ENCODE data around the gene GTF2H2.
"Not testable (repeated sequence)": the region's sequence is repeated elsewhere in the genome, so short reads cannot be mapped to it uniquely, and the experiment has no call there.

Gene GTF2H2
- total RNA-seq: 0.97 to 4.2 (median 2.9) reads per million in 3 donors

DNA sequence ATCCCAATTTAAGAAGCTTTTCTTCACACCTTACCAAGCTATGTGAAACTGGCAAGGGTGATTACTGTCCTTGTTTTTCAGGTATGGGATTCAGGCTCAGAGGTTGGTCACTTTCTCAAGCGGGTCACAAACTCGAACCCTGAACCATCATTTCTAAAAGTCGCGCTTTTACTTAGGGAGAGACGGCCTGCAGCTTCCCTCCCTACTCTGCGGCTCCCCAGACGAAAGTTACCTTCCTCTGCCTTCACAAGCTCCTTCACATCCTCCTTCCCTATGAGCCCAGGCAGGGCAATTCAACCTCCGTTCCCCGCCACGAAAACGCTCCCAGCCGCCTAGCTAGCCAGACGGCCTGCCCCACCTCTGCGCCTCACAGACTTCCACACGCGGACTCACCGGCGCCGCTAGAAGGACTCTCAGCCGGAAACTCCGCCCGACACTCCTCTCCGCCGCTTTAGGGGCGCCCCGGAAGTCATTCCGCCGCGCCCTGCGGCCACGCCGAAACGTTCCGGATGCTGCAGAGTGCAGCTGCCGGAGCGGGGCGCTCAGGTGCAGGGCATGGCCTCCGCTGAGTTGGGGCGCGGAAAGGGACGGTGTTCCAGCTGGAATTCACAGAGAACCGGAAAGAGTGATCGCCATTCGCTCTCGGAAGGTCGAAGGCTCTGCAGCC lies at the start of gene GTF2H2:
Gene GTF2H2 (minus strand): TSS at position 415 of the 667 bp plus-strand sequence. CDS start 4,913 bp downstream, outside the sequence.
- DNase-seq; H3K36me3 ChIP-seq (ENCODE audit: control insufficient read depth, insufficient read depth, low read length); H3K27ac ChIP-seq (ENCODE audit: insufficient read depth, low read length, poor library complexity, severe bottlenecking); H3K4me3 ChIP-seq (ENCODE audit: insufficient read depth, low read depth, low read length, poor library complexity, severe bottlenecking); H3K9me3 ChIP-seq (ENCODE audit: control insufficient read depth, low read length); H3K4me1 ChIP-seq (ENCODE audit: control insufficient read depth, insufficient read depth, low read length, poor library complexity, severe bottlenecking); H3K27me3 ChIP-seq (replicated peaks; ENCODE audit: control insufficient read depth, insufficient read depth, low read length, poor library complexity, severe bottlenecking): not testable (repeated sequence)

DNA sequence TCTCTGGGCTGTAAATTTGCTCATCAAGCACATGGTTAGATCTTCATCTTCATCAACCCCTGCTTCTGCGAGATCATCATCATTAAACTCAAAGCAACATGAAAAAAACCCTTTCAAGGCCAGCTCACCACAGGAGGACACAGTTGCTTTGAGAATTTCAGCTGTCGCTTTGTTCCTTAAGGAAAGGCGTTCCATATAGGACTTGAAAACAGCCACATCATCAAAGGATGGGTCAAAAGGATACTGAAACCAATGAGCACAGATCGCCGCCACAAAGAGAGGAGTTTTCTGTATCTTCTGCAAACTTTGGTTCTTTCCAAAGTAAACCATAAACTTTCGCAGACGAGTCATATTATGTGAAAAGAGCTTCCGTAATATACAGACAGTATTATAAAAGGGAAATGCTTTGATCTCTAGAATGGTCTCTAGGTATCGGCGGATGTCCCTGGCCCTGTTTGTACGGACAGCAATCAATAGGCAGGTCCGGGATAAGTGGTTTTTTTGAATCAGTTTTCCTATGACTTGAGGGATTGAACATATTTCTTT lies 42.3 kb upstream of the GTF2H2 start:
- DNase-seq; H3K27me3 ChIP-seq (replicated peaks; ENCODE audit: control insufficient read depth, insufficient read depth, low read length, poor library complexity, severe bottlenecking); H3K36me3 ChIP-seq (ENCODE audit: control insufficient read depth, insufficient read depth, low read length); H3K4me3 ChIP-seq (ENCODE audit: insufficient read depth, low read depth, low read length, poor library complexity, severe bottlenecking); H3K27ac ChIP-seq (ENCODE audit: insufficient read depth, low read length, poor library complexity, severe bottlenecking); H3K9me3 ChIP-seq (ENCODE audit: control insufficient read depth, low read length); H3K4me1 ChIP-seq (ENCODE audit: control insufficient read depth, insufficient read depth, low read length, poor library complexity, severe bottlenecking): not testable (repeated sequence)

DNA sequence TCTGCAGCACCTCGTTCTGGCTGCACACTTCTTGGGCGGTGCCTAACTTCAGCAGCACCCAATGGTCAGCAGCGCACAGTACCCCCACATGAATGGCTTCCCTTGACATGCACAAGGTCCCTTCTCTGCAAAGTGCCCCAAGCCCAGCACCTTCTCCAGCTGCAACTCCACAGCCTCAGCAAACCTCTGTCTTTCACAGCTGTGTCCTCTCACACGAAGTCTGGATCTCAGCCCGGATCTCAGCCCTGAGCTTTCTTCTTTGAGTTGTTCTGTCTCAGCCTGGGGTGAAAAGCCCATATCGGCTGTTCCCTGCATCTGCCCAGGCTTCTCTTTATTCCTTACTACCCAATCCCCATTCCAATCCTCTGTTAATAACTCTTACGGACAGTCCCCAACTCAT lies 32.5 kb upstream of the GTF2H2 start:
- DNase-seq; H3K9me3 ChIP-seq (ENCODE audit: control insufficient read depth, low read length); H3K4me1 ChIP-seq (ENCODE audit: control insufficient read depth, insufficient read depth, low read length, poor library complexity, severe bottlenecking); H3K27me3 ChIP-seq (replicated peaks; ENCODE audit: control insufficient read depth, insufficient read depth, low read length, poor library complexity, severe bottlenecking); H3K4me3 ChIP-seq (ENCODE audit: insufficient read depth, low read depth, low read length, poor library complexity, severe bottlenecking); H3K27ac ChIP-seq (ENCODE audit: insufficient read depth, low read length, poor library complexity, severe bottlenecking); H3K36me3 ChIP-seq (ENCODE audit: control insufficient read depth, insufficient read depth, low read length): not testable (repeated sequence)

DNA sequence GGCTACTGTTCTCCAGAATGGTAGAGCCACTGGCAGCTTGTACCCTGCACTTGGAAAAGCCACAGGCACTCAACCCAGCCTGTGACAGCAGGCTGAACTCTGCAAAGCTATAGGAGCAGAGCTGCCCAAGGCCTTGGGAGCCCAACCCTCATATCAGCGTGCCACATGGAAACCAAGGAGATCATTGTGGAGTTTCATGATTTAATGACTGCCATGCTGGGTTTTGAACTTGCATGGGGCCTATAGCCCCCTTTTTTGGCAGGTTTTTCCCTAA lies 30.4 kb upstream of the GTF2H2 start:
- H3K27me3 ChIP-seq (replicated peaks; ENCODE audit: control insufficient read depth, insufficient read depth, low read length, poor library complexity, severe bottlenecking); H3K4me1 ChIP-seq (ENCODE audit: control insufficient read depth, insufficient read depth, low read length, poor library complexity, severe bottlenecking); DNase-seq; H3K36me3 ChIP-seq (ENCODE audit: control insufficient read depth, insufficient read depth, low read length); H3K4me3 ChIP-seq (ENCODE audit: insufficient read depth, low read depth, low read length, poor library complexity, severe bottlenecking); H3K9me3 ChIP-seq (ENCODE audit: control insufficient read depth, low read length); H3K27ac ChIP-seq (ENCODE audit: insufficient read depth, low read length, poor library complexity, severe bottlenecking): not testable (repeated sequence)

DNA sequence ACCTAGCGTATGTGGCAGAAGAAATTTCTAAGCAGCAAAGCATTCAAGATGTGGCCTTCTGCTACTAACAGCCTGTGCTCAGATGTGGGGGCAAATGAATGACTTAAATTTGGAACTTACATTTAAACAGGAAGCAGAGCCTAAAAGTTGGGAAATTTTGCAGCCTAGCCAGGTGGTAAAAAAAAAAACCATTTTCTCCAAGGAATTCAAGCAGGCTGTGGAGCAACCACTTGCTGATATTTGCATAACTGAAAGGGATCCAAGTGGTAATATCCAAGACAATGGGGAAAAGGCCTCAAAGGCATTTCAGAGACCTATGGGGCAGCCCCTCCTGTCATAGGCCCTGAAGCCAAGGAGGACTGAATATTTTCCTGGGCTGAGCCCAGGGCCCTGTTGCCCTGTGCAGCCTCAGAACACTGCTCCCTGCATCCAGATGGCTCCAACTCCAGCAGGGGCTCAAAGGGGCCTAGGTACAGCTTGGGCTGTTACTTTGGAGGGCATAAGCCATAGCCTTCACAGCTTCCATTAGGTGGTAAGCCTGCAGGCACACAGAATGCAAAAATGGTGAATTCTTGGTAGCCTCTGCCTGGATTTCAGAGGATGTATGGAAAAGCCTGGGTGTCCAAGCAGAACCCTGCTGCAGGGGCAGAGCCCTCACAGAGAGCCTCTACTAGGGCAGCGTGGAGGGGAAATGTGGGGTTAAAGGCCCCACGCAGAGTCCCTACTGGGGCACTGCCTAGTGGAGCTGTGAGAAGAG lies 29.9 kb upstream of the GTF2H2 start:
- not testable (repeated sequence) for H3K4me3 ChIP-seq (ENCODE audit: insufficient read depth, low read depth, low read length, poor library complexity, severe bottlenecking); H3K27ac ChIP-seq (ENCODE audit: insufficient read depth, low read length, poor library complexity, severe bottlenecking); H3K36me3 ChIP-seq (ENCODE audit: control insufficient read depth, insufficient read depth, low read length); H3K9me3 ChIP-seq (ENCODE audit: control insufficient read depth, low read length); DNase-seq; H3K27me3 ChIP-seq (replicated peaks; ENCODE audit: control insufficient read depth, insufficient read depth, low read length, poor library complexity, severe bottlenecking); H3K4me1 ChIP-seq (ENCODE audit: control insufficient read depth, insufficient read depth, low read length, poor library complexity, severe bottlenecking)

DNA sequence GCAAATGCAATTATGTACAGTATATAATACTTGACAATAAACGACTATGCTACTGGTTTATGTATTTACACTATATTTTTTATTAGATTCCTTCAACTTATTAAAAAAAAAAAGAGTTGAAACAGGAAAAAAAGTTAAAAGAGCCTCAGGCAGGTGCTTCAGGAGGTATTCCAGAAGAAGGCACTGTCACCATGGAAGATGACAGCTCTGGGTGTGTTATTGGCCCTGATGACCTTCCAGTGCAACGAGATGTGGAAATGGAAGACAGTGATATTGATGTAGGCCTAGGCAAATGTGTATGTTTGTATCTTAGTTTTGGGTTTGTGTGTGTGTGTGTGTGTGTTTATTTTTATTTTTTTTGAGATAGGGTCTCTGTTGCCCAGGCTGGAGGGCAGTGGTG lies 22.3 kb upstream of the GTF2H2 start:
- DNase-seq; H3K4me1 ChIP-seq (ENCODE audit: control insufficient read depth, insufficient read depth, low read length, poor library complexity, severe bottlenecking); H3K4me3 ChIP-seq (ENCODE audit: insufficient read depth, low read depth, low read length, poor library complexity, severe bottlenecking); H3K27ac ChIP-seq (ENCODE audit: insufficient read depth, low read length, poor library complexity, severe bottlenecking); H3K27me3 ChIP-seq (replicated peaks; ENCODE audit: control insufficient read depth, insufficient read depth, low read length, poor library complexity, severe bottlenecking); H3K36me3 ChIP-seq (ENCODE audit: control insufficient read depth, insufficient read depth, low read length); H3K9me3 ChIP-seq (ENCODE audit: control insufficient read depth, low read length): not testable (repeated sequence)

DNA sequence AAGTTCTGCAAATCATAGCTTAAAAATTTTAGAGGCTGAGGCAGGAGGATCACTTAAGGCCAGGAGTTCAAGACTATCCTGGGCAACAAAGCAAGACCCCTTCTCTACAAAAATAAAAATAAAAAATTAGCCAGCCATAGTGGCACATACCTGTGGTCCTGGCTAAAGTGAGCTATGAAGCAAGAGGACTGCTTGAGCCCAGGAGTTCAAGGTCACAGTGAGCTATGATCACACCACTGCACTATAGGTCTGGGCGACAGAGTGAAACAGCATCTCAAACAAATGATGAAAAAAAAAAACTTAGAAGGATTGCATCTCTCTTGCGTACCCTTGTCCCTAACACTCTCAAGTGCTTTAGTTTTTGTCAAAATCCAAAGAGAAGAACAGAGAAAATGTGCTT lies 21.3 kb upstream of the GTF2H2 start:
- not testable (repeated sequence) for H3K36me3 ChIP-seq (ENCODE audit: control insufficient read depth, insufficient read depth, low read length); DNase-seq; H3K27me3 ChIP-seq (replicated peaks; ENCODE audit: control insufficient read depth, insufficient read depth, low read length, poor library complexity, severe bottlenecking); H3K27ac ChIP-seq (ENCODE audit: insufficient read depth, low read length, poor library complexity, severe bottlenecking); H3K4me3 ChIP-seq (ENCODE audit: insufficient read depth, low read depth, low read length, poor library complexity, severe bottlenecking); H3K4me1 ChIP-seq (ENCODE audit: control insufficient read depth, insufficient read depth, low read length, poor library complexity, severe bottlenecking); H3K9me3 ChIP-seq (ENCODE audit: control insufficient read depth, low read length)

DNA sequence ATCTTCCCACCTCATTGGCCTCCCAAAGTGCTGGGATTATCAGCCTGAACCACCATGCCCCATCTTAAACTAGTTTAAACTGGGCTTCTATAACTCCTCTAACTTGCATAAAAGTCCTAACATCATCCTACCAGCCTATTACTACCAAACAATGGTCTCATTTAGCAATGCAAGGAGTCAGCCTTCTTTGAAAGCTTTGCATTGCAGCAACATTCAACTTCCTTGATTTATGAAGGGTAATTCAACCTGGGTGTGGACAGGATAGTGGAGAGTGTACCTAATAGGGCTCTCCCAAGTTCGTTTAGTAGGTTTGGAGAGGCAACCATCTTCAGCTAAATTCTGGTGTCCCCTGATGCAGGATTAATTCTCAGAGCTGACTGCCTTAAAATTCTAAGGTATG lies 18.7 kb upstream of the GTF2H2 start:
- H3K27ac ChIP-seq (ENCODE audit: insufficient read depth, low read length, poor library complexity, severe bottlenecking); H3K9me3 ChIP-seq (ENCODE audit: control insufficient read depth, low read length); H3K4me3 ChIP-seq (ENCODE audit: insufficient read depth, low read depth, low read length, poor library complexity, severe bottlenecking); H3K36me3 ChIP-seq (ENCODE audit: control insufficient read depth, insufficient read depth, low read length); DNase-seq; H3K4me1 ChIP-seq (ENCODE audit: control insufficient read depth, insufficient read depth, low read length, poor library complexity, severe bottlenecking); H3K27me3 ChIP-seq (replicated peaks; ENCODE audit: control insufficient read depth, insufficient read depth, low read length, poor library complexity, severe bottlenecking): not testable (repeated sequence)

DNA sequence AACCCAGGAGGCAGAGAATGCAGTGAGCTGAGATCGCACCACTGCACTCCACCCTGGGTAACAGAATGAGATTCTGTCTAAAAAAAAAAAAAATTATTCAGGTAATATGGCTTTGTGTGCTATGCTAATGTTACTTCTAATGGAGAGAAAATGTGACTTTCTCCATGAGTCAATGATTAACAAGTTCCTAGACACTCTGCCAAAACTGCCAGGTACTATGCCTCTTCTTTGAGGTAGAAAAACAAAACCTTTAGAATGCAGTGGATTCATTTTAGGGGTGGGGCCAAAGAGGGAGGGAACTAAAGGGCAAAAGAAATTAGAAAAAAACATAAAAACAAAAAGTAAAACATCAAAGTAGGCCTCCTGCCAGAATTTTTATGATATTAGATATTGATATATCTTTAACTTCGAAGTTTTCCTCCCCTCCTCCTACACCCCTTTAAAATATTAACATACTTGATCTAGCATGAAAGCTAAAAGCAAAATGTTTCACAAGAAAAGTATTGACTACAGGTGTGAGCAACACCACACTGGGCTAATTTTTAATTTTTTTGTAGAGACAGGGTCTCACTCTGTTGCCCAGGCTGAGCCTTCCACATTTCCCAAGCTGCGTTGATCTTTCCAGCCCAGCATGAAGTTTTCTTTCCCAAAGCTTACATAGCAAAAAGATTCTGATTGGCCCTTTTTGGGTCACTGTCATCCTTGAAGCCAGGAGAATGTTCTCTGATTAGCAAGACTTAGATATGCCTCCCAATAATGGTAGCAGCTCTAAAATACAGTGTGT lies 17.0 kb upstream of the GTF2H2 start:
- DNase-seq; H3K4me3 ChIP-seq (ENCODE audit: insufficient read depth, low read depth, low read length, poor library complexity, severe bottlenecking); H3K36me3 ChIP-seq (ENCODE audit: control insufficient read depth, insufficient read depth, low read length); H3K4me1 ChIP-seq (ENCODE audit: control insufficient read depth, insufficient read depth, low read length, poor library complexity, severe bottlenecking); H3K27ac ChIP-seq (ENCODE audit: insufficient read depth, low read length, poor library complexity, severe bottlenecking); H3K27me3 ChIP-seq (replicated peaks; ENCODE audit: control insufficient read depth, insufficient read depth, low read length, poor library complexity, severe bottlenecking); H3K9me3 ChIP-seq (ENCODE audit: control insufficient read depth, low read length): not testable (repeated sequence)

DNA sequence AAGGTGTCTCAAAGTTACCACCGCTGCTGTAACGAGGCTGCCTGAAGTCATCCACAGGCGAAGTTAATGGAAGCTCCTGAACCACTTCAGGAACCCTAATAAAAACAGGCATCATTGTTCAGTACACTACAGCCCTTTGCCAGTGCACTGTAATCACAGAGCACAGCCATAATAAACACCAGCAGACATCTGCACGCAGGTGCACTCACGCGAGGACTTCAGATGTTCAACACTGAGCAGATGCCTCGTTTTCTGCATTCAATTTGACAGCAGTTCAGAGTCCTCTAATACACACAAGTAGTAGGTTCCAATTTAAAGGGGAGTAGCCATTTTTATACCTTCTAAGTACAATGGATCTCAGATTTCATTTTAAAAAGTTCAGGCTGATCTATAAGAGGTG lies 15.4 kb upstream of the GTF2H2 start:
- not testable (repeated sequence) for H3K36me3 ChIP-seq (ENCODE audit: control insufficient read depth, insufficient read depth, low read length); H3K27ac ChIP-seq (ENCODE audit: insufficient read depth, low read length, poor library complexity, severe bottlenecking); H3K4me3 ChIP-seq (ENCODE audit: insufficient read depth, low read depth, low read length, poor library complexity, severe bottlenecking); H3K4me1 ChIP-seq (ENCODE audit: control insufficient read depth, insufficient read depth, low read length, poor library complexity, severe bottlenecking); DNase-seq; H3K9me3 ChIP-seq (ENCODE audit: control insufficient read depth, low read length); H3K27me3 ChIP-seq (replicated peaks; ENCODE audit: control insufficient read depth, insufficient read depth, low read length, poor library complexity, severe bottlenecking)
